HG02970 (cell line): ENCODE results near the gene TRPC6.
A peak's percentile ranks its signal among the peaks of the same experiment; 100 is the strongest.

Experiments used
- ATAC-seq: cut with Tn5 transposase; IDR thresholded peaks from one replicate; pipeline ENCODE4 v1.9.1; 2021; ENCODE audit warnings: mild to moderate bottlenecking, moderate library complexity, moderate number of reproducible peaks; ENCODE audit not compliant: unreplicated experiment, low FRiP score

The TRPC6 gene

GRCh38 chr11:101583251-101584128, at the start of gene TRPC6:
Gene TRPC6, minus strand, starts transcription at chr11:101584007. Its CDS starts 504 bp downstream, at chr11:101583503.
- ATAC-seq: no peak

- no peak for ATAC-seq
Observed at GRCh38 chr11:101620026-101620425, 36.2 kb upstream of the TRPC6 start.

GRCh38 chr11:101618709-101619108, 34.9 kb upstream of the TRPC6 start:
- no peak for ATAC-seq

GRCh38 chr11:101617735-101618332, 34.0 kb upstream of the TRPC6 start:
- ATAC-seq: no peak

GRCh38 chr11:101612481-101612880, 28.7 kb upstream of the TRPC6 start:
- no peak for ATAC-seq

- ATAC-seq: no peak
Observed at GRCh38 chr11:101600924-101601323, 17.1 kb upstream of the TRPC6 start.

- no peak for ATAC-seq
Observed at GRCh38 chr11:101586965-101587364, 3.2 kb upstream of the TRPC6 start.

GRCh38 chr11:101584655-101585054, 848 bp upstream of the TRPC6 start:
- no peak for ATAC-seq

GRCh38 chr11:101584129-101584515, 315 bp upstream of the TRPC6 start:
- ATAC-seq: no peak

- no peak for ATAC-seq
Observed at GRCh38 chr11:101582989-101583250, 887 bp downstream of the TRPC6 start.

- ATAC-seq: no peak
Observed at GRCh38 chr11:101582236-101582988, 1.4 kb downstream of the TRPC6 start.

GRCh38 chr11:101577461-101577860, 6.3 kb downstream of the TRPC6 start:
- ATAC-seq: no peak

GRCh38 chr11:101576456-101576855, 7.4 kb downstream of the TRPC6 start:
- no peak for ATAC-seq

- ATAC-seq: no peak
Observed at GRCh38 chr11:101574886-101575285, 8.9 kb downstream of the TRPC6 start.

- ATAC-seq: no peak
Observed at GRCh38 chr11:101567071-101567470, 16.7 kb downstream of the TRPC6 start.

GRCh38 chr11:101566626-101567025, 17.2 kb downstream of the TRPC6 start:
- ATAC-seq: no peak

GRCh38 chr11:101563166-101563565, 20.6 kb downstream of the TRPC6 start:
- ATAC-seq: no peak

- no peak for ATAC-seq
Observed at GRCh38 chr11:101555366-101555765, 28.4 kb downstream of the TRPC6 start.

- ATAC-seq: peak; percentile 97
Observed at GRCh38 chr11:101553891-101554292, 29.9 kb downstream of the TRPC6 start.

GRCh38 chr11:101552888-101553287, 30.9 kb downstream of the TRPC6 start:
- no peak for ATAC-seq

GRCh38 chr11:101528541-101528940, 55.3 kb downstream of the TRPC6 start:
- ATAC-seq: no peak
